Uterus (tissue), 2 donors: ENCODE data around the gene DNAJB11.

Experiments used
- POLR2A ChIP-seq, 2 donors: fragments of 450-650 bp; IDR thresholded peaks; one replicate each; pipeline ENCODE4 v1.6.1; 2016; ENCODE audit warnings: antibody characterized with exemption in 2 of 2, mild to moderate bottlenecking in 1 of 2, moderate library complexity in 1 of 2
- TF ChIP-seq, protein P1 (sequence below), 4 experiments: fragments of 200-600 bp in 2 of 4; fragments of 450-650 bp in 2 of 4; sonication (generic) in 2 of 4; IDR thresholded peaks; one replicate each; pipeline ENCODE4 v1.5.1; 2016 to 2019; ENCODE audit warnings: antibody characterized with exemption in 4 of 4, mild to moderate bottlenecking in 2 of 4, moderate library complexity in 1 of 4

- no peak for TF ChIP-seq POLR2A (IDR thresholded peaks at IDR 0.05)
- TF ChIP-seq, protein P1, sequence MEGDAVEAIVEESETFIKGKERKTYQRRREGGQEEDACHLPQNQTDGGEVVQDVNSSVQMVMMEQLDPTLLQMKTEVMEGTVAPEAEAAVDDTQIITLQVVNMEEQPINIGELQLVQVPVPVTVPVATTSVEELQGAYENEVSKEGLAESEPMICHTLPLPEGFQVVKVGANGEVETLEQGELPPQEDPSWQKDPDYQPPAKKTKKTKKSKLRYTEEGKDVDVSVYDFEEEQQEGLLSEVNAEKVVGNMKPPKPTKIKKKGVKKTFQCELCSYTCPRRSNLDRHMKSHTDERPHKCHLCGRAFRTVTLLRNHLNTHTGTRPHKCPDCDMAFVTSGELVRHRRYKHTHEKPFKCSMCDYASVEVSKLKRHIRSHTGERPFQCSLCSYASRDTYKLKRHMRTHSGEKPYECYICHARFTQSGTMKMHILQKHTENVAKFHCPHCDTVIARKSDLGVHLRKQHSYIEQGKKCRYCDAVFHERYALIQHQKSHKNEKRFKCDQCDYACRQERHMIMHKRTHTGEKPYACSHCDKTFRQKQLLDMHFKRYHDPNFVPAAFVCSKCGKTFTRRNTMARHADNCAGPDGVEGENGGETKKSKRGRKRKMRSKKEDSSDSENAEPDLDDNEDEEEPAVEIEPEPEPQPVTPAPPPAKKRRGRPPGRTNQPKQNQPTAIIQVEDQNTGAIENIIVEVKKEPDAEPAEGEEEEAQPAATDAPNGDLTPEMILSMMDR (IDR thresholded peaks at IDR 0.05) = no peak
These were observed 3.8 kb upstream of the DNAJB11 start for GRCh38 chr3:186566772-186567071.
